Stomach (tissue), 4 donors: Measurements from ENCODE around the gene FUT6.

Experiments
- EP300 ChIP-seq: sonication (generic); formaldehyde crosslinking; IDR thresholded peaks from one replicate; pipeline ENCODE4 v1.6.1; 2017; ENCODE audit warnings: antibody characterized with exemption
- TF ChIP-seq, protein P1 (sequence below), 7 experiments: fragments of 450-650 bp in 4 of 7; fragments of 200-600 bp in 3 of 7; sonication (generic) in 3 of 7; IDR thresholded peaks; one replicate each; pipeline ENCODE4 v1.5.1; 2016 to 2019; ENCODE audit warnings: antibody characterized with exemption in 7 of 7, control low read depth in 2 of 7, mild to moderate bottlenecking in 1 of 7

GRCh38 chr19:5814852-5815246 lies 24.7 kb downstream of the FUT6 start:
- no peak for TF ChIP-seq EP300
- TF ChIP-seq, protein P1, sequence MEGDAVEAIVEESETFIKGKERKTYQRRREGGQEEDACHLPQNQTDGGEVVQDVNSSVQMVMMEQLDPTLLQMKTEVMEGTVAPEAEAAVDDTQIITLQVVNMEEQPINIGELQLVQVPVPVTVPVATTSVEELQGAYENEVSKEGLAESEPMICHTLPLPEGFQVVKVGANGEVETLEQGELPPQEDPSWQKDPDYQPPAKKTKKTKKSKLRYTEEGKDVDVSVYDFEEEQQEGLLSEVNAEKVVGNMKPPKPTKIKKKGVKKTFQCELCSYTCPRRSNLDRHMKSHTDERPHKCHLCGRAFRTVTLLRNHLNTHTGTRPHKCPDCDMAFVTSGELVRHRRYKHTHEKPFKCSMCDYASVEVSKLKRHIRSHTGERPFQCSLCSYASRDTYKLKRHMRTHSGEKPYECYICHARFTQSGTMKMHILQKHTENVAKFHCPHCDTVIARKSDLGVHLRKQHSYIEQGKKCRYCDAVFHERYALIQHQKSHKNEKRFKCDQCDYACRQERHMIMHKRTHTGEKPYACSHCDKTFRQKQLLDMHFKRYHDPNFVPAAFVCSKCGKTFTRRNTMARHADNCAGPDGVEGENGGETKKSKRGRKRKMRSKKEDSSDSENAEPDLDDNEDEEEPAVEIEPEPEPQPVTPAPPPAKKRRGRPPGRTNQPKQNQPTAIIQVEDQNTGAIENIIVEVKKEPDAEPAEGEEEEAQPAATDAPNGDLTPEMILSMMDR (IDR thresholded peaks at IDR 0.05), result no peak
